KBM-7 (cell line): ENCODE data around the gene PDXK.

Experiments
- DNase-seq: peaks from one replicate; pipeline ENCODE4 v3.0.0-alpha.2; 2015
- in situ Hi-C: fragments of 300-500 bp; cut with MboI; formaldehyde crosslinking; loops from 2 replicates; pipeline ENCODE4 v1.14.3; 2020; ENCODE audit warnings: low sequenced_read_pairs, low pct_unique_long_range_greater_than_20kb, mixed read lengths

The PDXK gene

GRCh38 chr21:43719748-43720538, 1.0 kb downstream of the PDXK start:
- in situ Hi-C loops, result no loop called here
- DNase-seq, result peak; percentile 16

- in situ Hi-C loops, result no loop called here
- DNase-seq, result no peak
These were observed 1.7 kb downstream of the PDXK start for GRCh38 chr21:43720539-43721166.

GRCh38 chr21:43721206-43721605, 2.3 kb downstream of the PDXK start:
- no peak for DNase-seq
- in situ Hi-C loops, result no loop called here

GRCh38 chr21:43721939-43722338, 3.0 kb downstream of the PDXK start:
- DNase-seq, result no peak
- in situ Hi-C loops, result no loop called here

GRCh38 chr21:43723648-43724047, 4.7 kb downstream of the PDXK start:
- in situ Hi-C loops, result no loop called here

GRCh38 chr21:43726686-43727518, 8.0 kb downstream of the PDXK start:
- in situ Hi-C loops, result loop anchor here (25.0 kb wide), 1 partner anchor 735 kb away; the partner anchor contains the start of gene LRRC3
- peak; percentile 64 for DNase-seq

More at GRCh38 chr21:43723648-43724047, 4.7 kb downstream of the PDXK start:
- no peak for DNase-seq

GRCh38 chr21:43727519-43728153, 8.7 kb downstream of the PDXK start:
- peak; percentile 49 for DNase-seq
- in situ Hi-C loops, result loop anchor here (25.0 kb wide), 1 partner anchor 735 kb away; the partner anchor contains the start of gene LRRC3

GRCh38 chr21:43728154-43728466, 9.2 kb downstream of the PDXK start:
- no peak for DNase-seq
- in situ Hi-C loops, result loop anchor here (25.0 kb wide), 1 partner anchor 734 kb away; the partner anchor contains the start of gene LRRC3

- in situ Hi-C loops, result loop anchor here (25.0 kb wide), 1 partner anchor 734 kb away; the partner anchor contains the start of gene LRRC3
- DNase-seq, result peak; percentile 95
These were observed 9.8 kb downstream of the PDXK start for GRCh38 chr21:43728467-43729390.

GRCh38 chr21:43731476-43731875, 12.5 kb downstream of the PDXK start:
- DNase-seq, result no peak
- in situ Hi-C loops, result loop anchor here (25.0 kb wide), 1 partner anchor 731 kb away; the partner anchor contains the start of gene LRRC3

GRCh38 chr21:43731891-43732711, 13.2 kb downstream of the PDXK start:
- in situ Hi-C loops, result loop anchor here (25.0 kb wide), 1 partner anchor 730 kb away; the partner anchor contains the start of gene LRRC3
- DNase-seq, result no peak

- in situ Hi-C loops, result loop anchor here (25.0 kb wide), 1 partner anchor 729 kb away; the partner anchor contains the start of gene LRRC3
- DNase-seq, result no peak
These were observed 14.1 kb downstream of the PDXK start for GRCh38 chr21:43733060-43733459.

- in situ Hi-C loops, result loop anchor here (25.0 kb wide), 1 partner anchor 729 kb away; the partner anchor contains the start of gene LRRC3
- DNase-seq, result no peak
These were observed 14.7 kb downstream of the PDXK start for GRCh38 chr21:43733529-43734071.

- in situ Hi-C loops, result loop anchor here (25.0 kb wide), 1 partner anchor 728 kb away; the partner anchor contains the start of gene LRRC3
- DNase-seq, result no peak
These were observed 15.4 kb downstream of the PDXK start for GRCh38 chr21:43734131-43734927.

- no peak for DNase-seq
- in situ Hi-C loops, result loop anchor here (25.0 kb wide), 1 partner anchor 727 kb away; the partner anchor contains the start of gene LRRC3
These were observed 15.9 kb downstream of the PDXK start for GRCh38 chr21:43734928-43735229.
